K562 (cell line): ENCODE results near the gene ARFGAP3. TPM values are rescaled to one million over a fixed set of nuclear protein-coding genes. Genes with fewer than 3 reads are reported as not detected.
A peak's percentile ranks its signal among the peaks of the same experiment; 100 is the strongest.

Experiments used
- CXXC5 ChIP-seq: fragments of 250-450 bp; sonication (Bioruptor Pico); IDR thresholded peaks from 2 replicates; pipeline ENCODE4 v1.8.0; 2022; ENCODE audit warnings: inconsistent platforms, mild to moderate bottlenecking, moderate library complexity
- JUNB ChIP-seq: fragments of 450-650 bp; formaldehyde crosslinking; conservative IDR thresholded peaks from 2 replicates; pipeline ENCODE4 v1.4.0; 2020; ENCODE audit warnings: mild to moderate bottlenecking
- LEF1 ChIP-seq: fragments of 450-650 bp; IDR thresholded peaks from 2 replicates; pipeline ENCODE4 v1.6.1; 2016; ENCODE audit warnings: mild to moderate bottlenecking
- MEF2D ChIP-seq: conservative IDR thresholded peaks from 2 replicates; pipeline ENCODE4 v1.6.1; 2016; ENCODE audit warnings: low read depth, missing genetic modification characterization, missing compliant biosample characterization
- MYC ChIP-seq, 2 experiments: fragments of 250-450 bp in 1 of 2; sonication (Bioruptor Pico) in 1 of 2; IDR thresholded peaks; 2 replicates each; pipeline versions ENCODE4 v1.5.1 to v1.6.1; 2012 to 2021; ENCODE audit warnings: low read depth in 2 of 2, borderline replicate concordance in 1 of 2, improper control_type of control experiment in 1 of 2, low read length in 1 of 2, mild to moderate bottlenecking in 1 of 2, moderate library complexity in 1 of 2
- SPI1 ChIP-seq: IDR thresholded peaks from 2 replicates; pipeline ENCODE4 v1.6.1; 2011; ENCODE audit warnings: low read depth, low read length, control low read depth, borderline replicate concordance
- ZEB2 ChIP-seq: fragments of 450-650 bp; IDR thresholded peaks from 2 replicates; pipeline ENCODE4 v1.6.1; 2016
- ZNF780A ChIP-seq: fragments of 250-450 bp; sonication (Bioruptor Pico); IDR thresholded peaks from 2 replicates; pipeline ENCODE4 v1.5.0; 2021; ENCODE audit warnings: mild to moderate bottlenecking
- polyA plus RNA-seq, 8 experiments: library from polyadenylated mRNA; depleted of rRNA in 4 of 8; stranded (reverse) in 5 of 8; unstranded in 3 of 8; fragments of >200 nt; fragmentation: Nextera tagmentation in 2 of 8; fragmentation: Illumina TruSeq in 1 of 8; extraction: Ambion mirVana in 2 of 8; extraction: Trizol in 1 of 8; gene quantifications; 2 replicates each; pipeline versions ENCODE4 v1.2.1 to v1.2.3, GENCODE V29; 2011 to 2014; ENCODE audit warnings: inconsistent platforms in 1 of 8, missing spikeins in 1 of 8
- total RNA-seq, 7 experiments: library from RNA; depleted of rRNA in 6 of 7; stranded (reverse); fragments of >200 nt in 6 of 7; fragmentation: Illumina TruSeq in 2 of 7; extraction: Trizol in 2 of 7; gene quantifications; 2 replicates each; pipeline versions ENCODE4 v1.2.1 to v1.2.3, GENCODE V29; 2011 to 2021; ENCODE audit warnings: low replicate concordance in 1 of 7
- TF ChIP-seq, protein P1 (sequence below): fragments of 450-650 bp; IDR thresholded peaks from 2 replicates; pipeline ENCODE4 v1.6.1; 2016; ENCODE audit warnings: mild to moderate bottlenecking, moderate library complexity
- TF ChIP-seq, protein P2 (sequence below): fragments of 450-650 bp; IDR thresholded peaks from 2 replicates; pipeline ENCODE4 v1.6.1; 2016; ENCODE audit warnings: antibody characterized with exemption
- TF ChIP-seq, protein P3 (sequence below): fragments of 250-450 bp; sonication (Bioruptor Pico); IDR thresholded peaks from 2 replicates; pipeline ENCODE4 v1.5.0; 2021
- TF ChIP-seq, protein P4 (sequence below): fragments of 450-650 bp; IDR thresholded peaks from 2 replicates; pipeline ENCODE4 v1.6.1; 2016; ENCODE audit warnings: missing biosample characterization, missing genetic modification characterization

ARFGAP3 gene
- total and polyA plus RNA-seq, 9 of the 15 experiments (the other 6 are each of a cell fraction or from before 2014, with no cell fraction given): 14.2 to 31.9 (median 22.7) TPM

DNA sequence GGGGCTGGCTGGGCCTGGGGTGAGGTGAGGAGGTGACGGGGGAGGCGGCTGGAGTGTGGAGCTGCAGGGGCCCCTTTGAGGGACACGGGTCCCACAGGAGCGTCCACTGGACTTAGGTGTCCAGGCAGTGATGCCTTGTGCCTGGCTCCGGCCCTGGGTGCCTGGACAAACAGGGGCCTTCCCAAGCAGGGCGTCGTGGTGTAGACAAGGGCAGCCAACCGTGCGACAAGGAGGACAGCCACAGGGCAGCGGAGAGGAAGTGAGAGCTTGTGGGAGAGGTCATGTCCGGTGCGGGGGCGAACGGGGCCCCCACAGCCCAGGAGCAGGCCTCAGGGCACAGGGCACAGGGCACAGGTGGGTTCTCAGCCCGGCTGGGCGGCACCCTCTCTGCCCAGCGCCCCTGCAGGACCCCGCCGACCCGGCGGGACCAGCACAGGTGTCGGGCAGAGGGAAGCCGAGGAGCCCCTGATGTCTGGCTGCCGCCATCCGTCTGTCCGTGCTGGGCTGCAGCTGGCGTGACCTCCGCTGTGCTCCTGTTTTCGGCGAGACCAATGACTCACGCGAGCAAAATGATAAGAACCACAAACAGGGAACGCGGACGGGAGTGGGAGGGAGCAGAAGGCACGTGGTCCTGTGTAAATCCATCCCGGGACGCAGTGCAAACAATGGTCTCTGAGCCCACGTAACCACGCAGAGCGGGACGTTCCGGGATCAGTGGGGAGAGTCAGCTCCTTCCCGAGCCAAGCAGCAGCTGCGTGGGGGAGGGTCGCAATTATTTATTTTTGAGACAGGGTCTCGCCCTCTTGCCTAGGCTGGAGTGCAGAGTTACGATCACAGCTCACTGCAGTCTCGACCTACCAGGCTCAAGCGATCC, 87.3 kb downstream of the ARFGAP3 start (continued):
- TF ChIP-seq, protein P1, sequence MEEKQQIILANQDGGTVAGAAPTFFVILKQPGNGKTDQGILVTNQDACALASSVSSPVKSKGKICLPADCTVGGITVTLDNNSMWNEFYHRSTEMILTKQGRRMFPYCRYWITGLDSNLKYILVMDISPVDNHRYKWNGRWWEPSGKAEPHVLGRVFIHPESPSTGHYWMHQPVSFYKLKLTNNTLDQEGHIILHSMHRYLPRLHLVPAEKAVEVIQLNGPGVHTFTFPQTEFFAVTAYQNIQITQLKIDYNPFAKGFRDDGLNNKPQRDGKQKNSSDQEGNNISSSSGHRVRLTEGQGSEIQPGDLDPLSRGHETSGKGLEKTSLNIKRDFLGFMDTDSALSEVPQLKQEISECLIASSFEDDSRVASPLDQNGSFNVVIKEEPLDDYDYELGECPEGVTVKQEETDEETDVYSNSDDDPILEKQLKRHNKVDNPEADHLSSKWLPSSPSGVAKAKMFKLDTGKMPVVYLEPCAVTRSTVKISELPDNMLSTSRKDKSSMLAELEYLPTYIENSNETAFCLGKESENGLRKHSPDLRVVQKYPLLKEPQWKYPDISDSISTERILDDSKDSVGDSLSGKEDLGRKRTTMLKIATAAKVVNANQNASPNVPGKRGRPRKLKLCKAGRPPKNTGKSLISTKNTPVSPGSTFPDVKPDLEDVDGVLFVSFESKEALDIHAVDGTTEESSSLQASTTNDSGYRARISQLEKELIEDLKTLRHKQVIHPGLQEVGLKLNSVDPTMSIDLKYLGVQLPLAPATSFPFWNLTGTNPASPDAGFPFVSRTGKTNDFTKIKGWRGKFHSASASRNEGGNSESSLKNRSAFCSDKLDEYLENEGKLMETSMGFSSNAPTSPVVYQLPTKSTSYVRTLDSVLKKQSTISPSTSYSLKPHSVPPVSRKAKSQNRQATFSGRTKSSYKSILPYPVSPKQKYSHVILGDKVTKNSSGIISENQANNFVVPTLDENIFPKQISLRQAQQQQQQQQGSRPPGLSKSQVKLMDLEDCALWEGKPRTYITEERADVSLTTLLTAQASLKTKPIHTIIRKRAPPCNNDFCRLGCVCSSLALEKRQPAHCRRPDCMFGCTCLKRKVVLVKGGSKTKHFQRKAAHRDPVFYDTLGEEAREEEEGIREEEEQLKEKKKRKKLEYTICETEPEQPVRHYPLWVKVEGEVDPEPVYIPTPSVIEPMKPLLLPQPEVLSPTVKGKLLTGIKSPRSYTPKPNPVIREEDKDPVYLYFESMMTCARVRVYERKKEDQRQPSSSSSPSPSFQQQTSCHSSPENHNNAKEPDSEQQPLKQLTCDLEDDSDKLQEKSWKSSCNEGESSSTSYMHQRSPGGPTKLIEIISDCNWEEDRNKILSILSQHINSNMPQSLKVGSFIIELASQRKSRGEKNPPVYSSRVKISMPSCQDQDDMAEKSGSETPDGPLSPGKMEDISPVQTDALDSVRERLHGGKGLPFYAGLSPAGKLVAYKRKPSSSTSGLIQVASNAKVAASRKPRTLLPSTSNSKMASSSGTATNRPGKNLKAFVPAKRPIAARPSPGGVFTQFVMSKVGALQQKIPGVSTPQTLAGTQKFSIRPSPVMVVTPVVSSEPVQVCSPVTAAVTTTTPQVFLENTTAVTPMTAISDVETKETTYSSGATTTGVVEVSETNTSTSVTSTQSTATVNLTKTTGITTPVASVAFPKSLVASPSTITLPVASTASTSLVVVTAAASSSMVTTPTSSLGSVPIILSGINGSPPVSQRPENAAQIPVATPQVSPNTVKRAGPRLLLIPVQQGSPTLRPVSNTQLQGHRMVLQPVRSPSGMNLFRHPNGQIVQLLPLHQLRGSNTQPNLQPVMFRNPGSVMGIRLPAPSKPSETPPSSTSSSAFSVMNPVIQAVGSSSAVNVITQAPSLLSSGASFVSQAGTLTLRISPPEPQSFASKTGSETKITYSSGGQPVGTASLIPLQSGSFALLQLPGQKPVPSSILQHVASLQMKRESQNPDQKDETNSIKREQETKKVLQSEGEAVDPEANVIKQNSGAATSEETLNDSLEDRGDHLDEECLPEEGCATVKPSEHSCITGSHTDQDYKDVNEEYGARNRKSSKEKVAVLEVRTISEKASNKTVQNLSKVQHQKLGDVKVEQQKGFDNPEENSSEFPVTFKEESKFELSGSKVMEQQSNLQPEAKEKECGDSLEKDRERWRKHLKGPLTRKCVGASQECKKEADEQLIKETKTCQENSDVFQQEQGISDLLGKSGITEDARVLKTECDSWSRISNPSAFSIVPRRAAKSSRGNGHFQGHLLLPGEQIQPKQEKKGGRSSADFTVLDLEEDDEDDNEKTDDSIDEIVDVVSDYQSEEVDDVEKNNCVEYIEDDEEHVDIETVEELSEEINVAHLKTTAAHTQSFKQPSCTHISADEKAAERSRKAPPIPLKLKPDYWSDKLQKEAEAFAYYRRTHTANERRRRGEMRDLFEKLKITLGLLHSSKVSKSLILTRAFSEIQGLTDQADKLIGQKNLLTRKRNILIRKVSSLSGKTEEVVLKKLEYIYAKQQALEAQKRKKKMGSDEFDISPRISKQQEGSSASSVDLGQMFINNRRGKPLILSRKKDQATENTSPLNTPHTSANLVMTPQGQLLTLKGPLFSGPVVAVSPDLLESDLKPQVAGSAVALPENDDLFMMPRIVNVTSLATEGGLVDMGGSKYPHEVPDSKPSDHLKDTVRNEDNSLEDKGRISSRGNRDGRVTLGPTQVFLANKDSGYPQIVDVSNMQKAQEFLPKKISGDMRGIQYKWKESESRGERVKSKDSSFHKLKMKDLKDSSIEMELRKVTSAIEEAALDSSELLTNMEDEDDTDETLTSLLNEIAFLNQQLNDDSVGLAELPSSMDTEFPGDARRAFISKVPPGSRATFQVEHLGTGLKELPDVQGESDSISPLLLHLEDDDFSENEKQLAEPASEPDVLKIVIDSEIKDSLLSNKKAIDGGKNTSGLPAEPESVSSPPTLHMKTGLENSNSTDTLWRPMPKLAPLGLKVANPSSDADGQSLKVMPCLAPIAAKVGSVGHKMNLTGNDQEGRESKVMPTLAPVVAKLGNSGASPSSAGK: peak; percentile 52
- peak; percentile 16; the same call in 1 of the 2 replicates for TF ChIP-seq LEF1
- TF ChIP-seq, protein P2, sequence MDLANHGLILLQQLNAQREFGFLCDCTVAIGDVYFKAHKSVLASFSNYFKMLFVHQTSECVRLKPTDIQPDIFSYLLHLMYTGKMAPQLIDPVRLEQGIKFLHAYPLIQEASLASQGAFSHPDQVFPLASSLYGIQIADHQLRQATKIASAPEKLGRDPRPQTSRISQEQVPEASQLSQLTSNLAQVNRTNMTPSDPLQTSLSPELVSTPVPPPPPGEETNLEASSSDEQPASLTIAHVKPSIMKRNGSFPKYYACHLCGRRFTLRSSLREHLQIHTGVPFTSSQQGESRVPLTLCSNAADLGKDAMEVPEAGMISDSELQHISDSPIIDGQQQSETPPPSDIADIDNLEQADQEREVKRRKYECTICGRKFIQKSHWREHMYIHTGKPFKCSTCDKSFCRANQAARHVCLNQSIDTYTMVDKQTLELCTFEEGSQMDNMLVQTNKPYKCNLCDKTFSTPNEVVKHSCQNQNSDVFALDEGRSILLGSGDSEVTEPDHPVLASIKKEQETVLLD: peak; percentile 56; the same call in 1 of the 2 replicates
- no peak for TF ChIP-seq MEF2D (tag)
- no peak; the same call in 1 of the 2 replicates for TF ChIP-seq CXXC5 (CRISPR knock-in tag)
- no peak for TF ChIP-seq ZNF780A
- TF ChIP-seq, protein P3, sequence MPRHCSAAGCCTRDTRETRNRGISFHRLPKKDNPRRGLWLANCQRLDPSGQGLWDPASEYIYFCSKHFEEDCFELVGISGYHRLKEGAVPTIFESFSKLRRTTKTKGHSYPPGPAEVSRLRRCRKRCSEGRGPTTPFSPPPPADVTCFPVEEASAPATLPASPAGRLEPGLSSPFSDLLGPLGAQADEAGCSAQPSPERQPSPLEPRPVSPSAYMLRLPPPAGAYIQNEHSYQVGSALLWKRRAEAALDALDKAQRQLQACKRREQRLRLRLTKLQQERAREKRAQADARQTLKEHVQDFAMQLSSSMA: no peak
- TF ChIP-seq, protein P4, sequence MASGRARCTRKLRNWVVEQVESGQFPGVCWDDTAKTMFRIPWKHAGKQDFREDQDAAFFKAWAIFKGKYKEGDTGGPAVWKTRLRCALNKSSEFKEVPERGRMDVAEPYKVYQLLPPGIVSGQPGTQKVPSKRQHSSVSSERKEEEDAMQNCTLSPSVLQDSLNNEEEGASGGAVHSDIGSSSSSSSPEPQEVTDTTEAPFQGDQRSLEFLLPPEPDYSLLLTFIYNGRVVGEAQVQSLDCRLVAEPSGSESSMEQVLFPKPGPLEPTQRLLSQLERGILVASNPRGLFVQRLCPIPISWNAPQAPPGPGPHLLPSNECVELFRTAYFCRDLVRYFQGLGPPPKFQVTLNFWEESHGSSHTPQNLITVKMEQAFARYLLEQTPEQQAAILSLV (tag): no peak
- 0 out of 2 replicates have a peak, but pooled peaks have one; percentile 18 for TF ChIP-seq MYC (IDR thresholded peaks at IDR 0.05; ENCODE audit: low read depth, low read length)
- TF ChIP-seq MYC (CRISPR knock-in tag; IDR thresholded peaks at IDR 0.05; ENCODE audit: borderline replicate concordance, low read depth): no peak
- no peak for TF ChIP-seq JUNB (CRISPR knock-in tag)
- TF ChIP-seq ZEB2: no peak
- TF ChIP-seq SPI1: peak; percentile 58; the same call in 1 of the 2 replicates
